Brain microvascular endothelial cell (primary cell): ENCODE data around the gene NRXN3.

Experiments
- DNase-seq: peaks from one replicate; pipeline ENCODE4 v3.0.0-alpha.2; 2020
- H3K27ac ChIP-seq: fragments of 250-450 bp; sonication (Bioruptor Pico); 2 replicates; pipeline ENCODE4 v1.5.1; 2020; ENCODE audit warnings: mild to moderate bottlenecking, moderate library complexity
- H3K27me3 ChIP-seq: fragments of 250-450 bp; sonication (Bioruptor Pico); replicated peaks from 2 replicates; pipeline ENCODE4 v1.5.1; 2020; ENCODE audit warnings: mild to moderate bottlenecking
- H3K36me3 ChIP-seq: fragments of 250-450 bp; sonication (Bioruptor Pico); replicated peaks from 2 replicates; pipeline ENCODE4 v1.5.1; 2020; ENCODE audit warnings: mild to moderate bottlenecking
- H3K4me3 ChIP-seq: 2 replicates; pipeline ENCODE4 v1.5.1; 2011; ENCODE audit warnings: low read depth, mild to moderate bottlenecking, control low read depth, low read length, moderate library complexity
- CTCF ChIP-seq: IDR thresholded peaks from 2 replicates; pipeline ENCODE4 v1.5.1; 2011; ENCODE audit warnings: low read depth, mild to moderate bottlenecking, moderate library complexity, low read length, control low read depth, inconsistent platforms; ENCODE audit errors: missing control alignments
- in situ Hi-C: cut with HindIII; loops from 2 replicates; pipeline ENCODE4 v1.10.0; 2017; ENCODE audit warnings: low sequenced_read_pairs, low pct_ligation_motif_present

NRXN3 gene

DNA sequence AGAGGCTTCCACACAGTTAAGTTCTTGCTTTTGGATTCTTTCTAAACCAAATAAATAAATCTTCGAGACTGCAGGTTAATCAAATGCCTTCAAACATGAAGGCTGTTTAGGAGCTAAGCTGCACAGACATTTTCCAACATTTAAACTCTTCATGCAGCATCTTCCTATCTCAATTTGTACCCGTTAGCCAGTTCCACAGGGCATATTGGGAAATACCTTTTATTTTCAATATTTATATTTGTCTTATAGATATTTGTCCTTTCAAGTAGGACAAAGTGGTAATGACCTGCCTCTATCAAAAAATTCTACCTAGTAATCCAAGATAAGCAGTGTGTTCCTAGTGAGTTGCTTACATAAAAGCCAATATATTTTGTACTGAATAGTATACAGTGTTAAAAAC, 1667.5 kb downstream of the NRXN3 start:
- Histone ChIP-seq H3K27ac (no peak overlapping the region), H3K27me3 (no peaks in the 10 kb centered on the region), H3K36me3 (no peaks in the 10 kb centered on the region), H3K4me3 (no peak overlapping the region)
- no peak for DNase-seq
- in situ Hi-C loops = no loop called here
- no peak for TF ChIP-seq CTCF

- no peaks in the 10 kb centered on the region for H3K27me3 ChIP-seq
- in situ Hi-C loops = no loop called here
These were observed 1669.9 kb downstream of the NRXN3 start for GRCh38 chr14:79840103-79840502.

GRCh38 chr14:79840831-79841230, 1670.7 kb downstream of the NRXN3 start:
- TF ChIP-seq CTCF = no peak

More at GRCh38 chr14:79840103-79840502, 1669.9 kb downstream of the NRXN3 start:
- DNase-seq = no peak
- TF ChIP-seq CTCF = no peak
- H3K4me3 ChIP-seq = no peak overlapping the region
- no peak overlapping the region for H3K27ac ChIP-seq
- H3K36me3 ChIP-seq = no peaks in the 10 kb centered on the region

GRCh38 chr14:79841433-79841832, 1671.3 kb downstream of the NRXN3 start:
- H3K27ac ChIP-seq = no peak overlapping the region
- H3K36me3 ChIP-seq = no peaks in the 10 kb centered on the region
- H3K4me3 ChIP-seq = no peak overlapping the region
- no peak for TF ChIP-seq CTCF
- H3K27me3 ChIP-seq = no peaks in the 10 kb centered on the region
- in situ Hi-C loops = no loop called here
- no peak for DNase-seq

More at GRCh38 chr14:79840831-79841230, 1670.7 kb downstream of the NRXN3 start:
- Histone ChIP-seq H3K27me3 (no peaks in the 10 kb centered on the region), H3K36me3 (no peaks in the 10 kb centered on the region), H3K27ac (no peak overlapping the region), H3K4me3 (no peak overlapping the region)
- in situ Hi-C loops = no loop called here
- no peak for DNase-seq

GRCh38 chr14:79842270-79842669, 1672.1 kb downstream of the NRXN3 start:
- DNase-seq = peak; percentile 89
- Histone ChIP-seq H3K27ac (no peak overlapping the region), H3K36me3 (no peaks in the 10 kb centered on the region), H3K4me3 (no peak overlapping the region), H3K27me3 (no peaks in the 10 kb centered on the region)
- no peak for TF ChIP-seq CTCF
- in situ Hi-C loops = no loop called here
